Endometrial microvascular endothelial cells (primary cell): ENCODE data around the gene STK38L. TPM values are rescaled to one million over a fixed set of nuclear protein-coding genes. Genes with fewer than 3 reads are reported as not detected.
"Not testable (repeated sequence)": the region's sequence is repeated elsewhere in the genome, so short reads cannot be mapped to it uniquely, and the experiment has no call there.

Experiments
- in situ Hi-C: cut with HindIII; loops from 2 replicates; pipeline ENCODE4 v1.10.0; 2017; ENCODE audit warnings: low sequenced_read_pairs, low pct_unique_long_range_greater_than_20kb; ENCODE audit errors: inconsistent ontology term
- total RNA-seq: library from RNA; depleted of rRNA; stranded (reverse); fragments of >200 nt; gene quantifications from one replicate; pipeline ENCODE4 v1.2.3, GENCODE V29; 2015; ENCODE audit errors: inconsistent ontology term

STK38L gene
- total RNA-seq, 1 donor from 2014 or later: 20.3 TPM

GRCh38 chr12:27221625-27222387 is 22.3 kb upstream of the STK38L start:
- in situ Hi-C loops: no loop called here

GRCh38 chr12:27226407-27226929 is 17.6 kb upstream of the STK38L start:
- in situ Hi-C loops: no loop called here

GRCh38 chr12:27229367-27229766 is 14.7 kb upstream of the STK38L start:
- in situ Hi-C loops: no loop called here

GRCh38 chr12:27231374-27231773 is 12.7 kb upstream of the STK38L start:
- in situ Hi-C loops: not testable (repeated sequence)

- in situ Hi-C loops: no loop called here
These were observed 10.3 kb upstream of the STK38L start for GRCh38 chr12:27233814-27234213.

GRCh38 chr12:27236498-27236897 is 7.6 kb upstream of the STK38L start:
- in situ Hi-C loops: no loop called here

- in situ Hi-C loops: no loop called here
These were observed 6.0 kb upstream of the STK38L start for GRCh38 chr12:27237790-27238771.

- in situ Hi-C loops: no loop called here
These were observed 1.1 kb upstream of the STK38L start for GRCh38 chr12:27243006-27243405.

GRCh38 chr12:27244689-27245488 is 803 bp downstream of the STK38L start:
- in situ Hi-C loops: no loop called here

GRCh38 chr12:27246141-27246540 is 2.1 kb downstream of the STK38L start:
- in situ Hi-C loops: no loop called here

- in situ Hi-C loops: no loop called here
These were observed 2.7 kb downstream of the STK38L start for GRCh38 chr12:27246774-27247173.

- in situ Hi-C loops: no loop called here
These were observed 8.8 kb downstream of the STK38L start for GRCh38 chr12:27252934-27253333.

- in situ Hi-C loops: no loop called here
These were observed 9.3 kb downstream of the STK38L start for GRCh38 chr12:27253347-27253746.

- in situ Hi-C loops: no loop called here
These were observed 11.7 kb downstream of the STK38L start for GRCh38 chr12:27255806-27256205.

GRCh38 chr12:27257104-27257843 is 13.2 kb downstream of the STK38L start:
- in situ Hi-C loops: no loop called here

GRCh38 chr12:27260746-27261145 is 16.7 kb downstream of the STK38L start:
- in situ Hi-C loops: no loop called here

- in situ Hi-C loops: no loop called here
These were observed 17.8 kb downstream of the STK38L start for GRCh38 chr12:27261866-27262265.

- in situ Hi-C loops: no loop called here
These were observed 26.1 kb downstream of the STK38L start for GRCh38 chr12:27270148-27270547.
